Naive thymus-derived CD4-positive, alpha-beta T cell (primary cell): ENCODE results near the gene RPL15. TPM values are rescaled to one million over a fixed set of nuclear protein-coding genes. Genes with fewer than 3 reads are reported as not detected.
A peak's percentile ranks its signal among the peaks of the same experiment; 100 is the strongest.
"Not testable (repeated sequence)": the region's sequence is repeated elsewhere in the genome, so short reads cannot be mapped to it uniquely, and the experiment has no call there.

Experiments
- ATAC-seq: fragments of 150-1000 bp; cut with Tn5 transposase; 2 replicates; pipeline ENCODE4 v1.10.0; 2021; ENCODE audit warnings: mild to moderate bottlenecking, moderate library complexity
- CTCF ChIA-PET: fragments of 350-600 bp; sonication (Branson Sonifier 250); formaldehyde crosslinking; loops from one replicate; lab custom pipeline; 2021; ENCODE audit warnings: antibody characterized with exemption; lab: Charles Lee
- POLR2A ChIA-PET: fragments of 350-600 bp; sonication (Branson Sonifier 250); formaldehyde crosslinking; loops from one replicate; lab custom pipeline; 2021; ENCODE audit warnings: antibody characterized with exemption, inconsistent platforms; lab: Charles Lee
- DNase-seq, 9 donors: peaks; one replicate each; pipeline versions ENCODE4 v3.0.0 to v3.0.0-alpha.2; 2020 to 2022; ENCODE audit warnings: mixed read lengths in 1 of 9
- H3K27ac ChIP-seq: one replicate; pipeline ENCODE4 v1.7.0; 2013; ENCODE audit warnings: mild to moderate bottlenecking, low read depth, low read length, moderate library complexity
- H3K27me3 ChIP-seq, 2 donors: one replicate each; pipeline ENCODE4 v1.7.0; 2013; ENCODE audit warnings: low read length in 2 of 2, mild to moderate bottlenecking in 2 of 2, moderate library complexity in 2 of 2; ENCODE audit not compliant: control insufficient read depth in 2 of 2, insufficient read depth in 2 of 2
- H3K36me3 ChIP-seq, 3 experiments: 1 replicate in 2 of 3; 2 replicates in 1 of 3; pipeline ENCODE4 v1.7.0; 2013; ENCODE audit warnings: low read length in 3 of 3, mild to moderate bottlenecking in 3 of 3, moderate library complexity in 1 of 3; ENCODE audit not compliant: insufficient read depth in 3 of 3, control insufficient read depth in 2 of 3
- H3K4me1 ChIP-seq, 2 donors: one replicate each; pipeline ENCODE4 v1.7.0; 2013; ENCODE audit warnings: low read length in 2 of 2, mild to moderate bottlenecking in 2 of 2, moderate library complexity in 1 of 2; ENCODE audit not compliant: control insufficient read depth in 2 of 2, insufficient read depth in 2 of 2
- H3K4me3 ChIP-seq: 2 replicates; pipeline ENCODE4 v1.7.0; 2013; ENCODE audit warnings: mild to moderate bottlenecking, low read length
- H3K9me3 ChIP-seq, 3 experiments: 1 replicate in 2 of 3; 2 replicates in 1 of 3; pipeline ENCODE4 v1.7.0; 2013; ENCODE audit warnings: low read length in 3 of 3; ENCODE audit not compliant: control insufficient read depth in 2 of 3
- H3K27ac Mint-ChIP-seq, 9 donors: one replicate each; pipeline ENCODE4 v1.8.0; 2020 to 2022; ENCODE audit warnings: mixed read lengths in 9 of 9, mild to moderate bottlenecking in 8 of 9, moderate library complexity in 5 of 9, inconsistent platforms in 2 of 9
- H3K27me3 Mint-ChIP-seq, 5 donors: one replicate each; pipeline ENCODE4 v1.8.0; 2021 to 2022; ENCODE audit warnings: mixed read lengths in 5 of 5, mild to moderate bottlenecking in 1 of 5
- H3K36me3 Mint-ChIP-seq, 5 donors: one replicate each; pipeline ENCODE4 v1.8.0; 2020 to 2022; ENCODE audit warnings: mixed read lengths in 5 of 5, mild to moderate bottlenecking in 3 of 5, inconsistent platforms in 1 of 5
- H3K4me1 Mint-ChIP-seq, 7 donors: one replicate each; pipeline ENCODE4 v1.8.0; 2020 to 2022; ENCODE audit warnings: mixed read lengths in 7 of 7, mild to moderate bottlenecking in 3 of 7, inconsistent platforms in 1 of 7
- H3K4me3 Mint-ChIP-seq, 10 donors: one replicate each; pipeline ENCODE4 v1.8.0; 2020 to 2022; ENCODE audit warnings: mild to moderate bottlenecking in 10 of 10, mixed read lengths in 10 of 10, moderate library complexity in 6 of 10, inconsistent platforms in 2 of 10
- H3K9me3 Mint-ChIP-seq, 11 donors: one replicate each; pipeline ENCODE4 v1.8.0; 2020 to 2022; ENCODE audit warnings: mixed read lengths in 11 of 11, mild to moderate bottlenecking in 4 of 11, inconsistent platforms in 1 of 11, moderate library complexity in 1 of 11
- intact Hi-C, 2 donors: fragments of 100-400 bp; cut with micrococcal nuclease; formaldehyde crosslinking; loops; one replicate each; pipeline ENCODE4 v1.15.1; 2023
- polyA plus RNA-seq, 2 donors: library from polyadenylated mRNA; unstranded; fragments of 300-500 nt; fragmentation: Illumina TruSeq; gene quantifications; one replicate each; pipeline ENCODE4 v1.2.3, GENCODE V29; 2021
- total RNA-seq, 6 experiments: library from RNA in 5 of 6; stranded (reverse) in 5 of 6; gene quantifications; 1 replicate in 5 of 6; 2 replicates in 1 of 6; pipeline ENCODE4 v1.2.3 and lab custom pipeline; 2021 to 2026

RPL15 gene
- total and polyA plus RNA-seq, 7 experiments from 2014 or later = 1,489 to 6,097 (median 2,232) TPM

DNA sequence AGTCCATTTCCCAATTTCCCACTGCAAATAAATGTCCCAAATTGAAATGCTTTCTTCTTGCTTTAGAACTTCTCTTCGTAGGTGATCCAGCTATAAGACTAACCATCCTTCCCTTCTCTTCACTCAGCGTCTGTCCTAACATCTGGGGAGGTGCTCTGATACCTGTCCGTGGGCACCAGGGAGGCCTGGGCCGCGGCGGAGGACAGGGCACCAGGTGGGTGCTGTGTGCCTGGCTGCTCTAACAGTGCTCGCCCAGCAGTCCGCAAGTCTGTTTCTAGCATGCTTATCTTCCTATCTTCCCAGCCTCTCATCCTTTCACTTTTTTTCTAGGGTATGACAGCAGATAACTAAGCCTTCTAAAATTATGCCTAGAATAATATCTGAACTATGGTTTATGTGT lies 37.4 kb upstream of the RPL15 start:
- POLR2A ChIA-PET = no interaction called here
- DNase-seq (no peak), ATAC-seq (no peak)
- no peak overlapping the region for H3K4me3 Mint-ChIP-seq
- H3K4me1 Mint-ChIP-seq = peaks cover 3 to 70% (median 58%) of the 10 kb centered on the region in 7 donors
- no peaks in the 10 kb centered on the region for H3K36me3 ChIP-seq
- no peak overlapping the region for H3K27ac ChIP-seq
- no peaks in the 10 kb centered on the region for H3K27me3 Mint-ChIP-seq
- no peaks in the 10 kb centered on the region for H3K27me3 ChIP-seq
- H3K9me3 ChIP-seq = no peaks in the 10 kb centered on the region
- CTCF ChIA-PET = no interaction called here
- intact Hi-C loops = no loop called here
- H3K9me3 Mint-ChIP-seq = no peaks in the 10 kb centered on the region
- H3K27ac Mint-ChIP-seq = peak overlapping the region in 4 of 9 donors; percentile 10 to 72 (median 54)
- no peaks in the 10 kb centered on the region for H3K4me1 ChIP-seq
- H3K4me3 ChIP-seq = no peak overlapping the region
- peaks cover 0 to 8% (median 5%) of the 10 kb centered on the region in 5 donors for H3K36me3 Mint-ChIP-seq

DNA sequence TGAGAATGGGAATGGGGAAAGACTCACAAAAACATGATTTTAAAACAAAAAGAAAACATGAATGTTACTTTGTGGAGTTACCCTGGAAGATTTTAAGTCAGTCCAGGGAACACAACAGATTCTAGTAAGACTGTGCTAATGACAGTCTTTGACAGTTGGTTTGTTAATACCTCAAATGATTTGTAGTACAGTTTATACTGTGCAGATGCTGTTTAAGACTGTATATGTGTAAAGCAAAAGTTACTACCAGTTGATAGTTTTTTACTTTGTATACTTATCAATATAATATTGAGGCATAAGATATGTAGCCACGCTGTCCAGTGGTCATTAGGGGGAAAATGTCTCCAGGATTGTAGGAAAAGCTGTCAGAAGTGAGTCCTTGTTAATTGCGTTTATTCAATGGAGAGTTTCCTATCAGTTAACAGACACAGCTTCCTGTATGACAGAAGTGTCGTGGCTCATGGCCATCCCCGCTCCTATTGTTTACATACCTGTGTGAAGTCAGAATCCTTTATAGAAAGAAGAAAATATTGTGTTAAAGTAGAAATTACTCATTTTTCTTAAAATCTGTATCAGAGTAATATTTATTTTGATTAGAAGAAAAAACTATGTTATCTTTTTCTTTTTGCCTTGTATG lies 36.1 kb upstream of the RPL15 start:
- H3K36me3 Mint-ChIP-seq = peaks cover 0 to 8% (median 5%) of the 10 kb centered on the region in 5 donors
- peaks cover 3 to 59% (median 45%) of the 10 kb centered on the region in 7 donors for H3K4me1 Mint-ChIP-seq
- Histone ChIP-seq H3K36me3 (no peaks in the 10 kb centered on the region), H3K27ac (no peak overlapping the region), H3K9me3 (no peaks in the 10 kb centered on the region), H3K4me1 (no peaks in the 10 kb centered on the region), H3K27me3 (no peaks in the 10 kb centered on the region), H3K4me3 (no peak overlapping the region)
- intact Hi-C loops = loop anchor here in 1 of 2 donors (10.0 kb wide), 1 partner anchor 264 kb away; no protein-coding TSS in a partner anchor
- DNase-seq (no peak), ATAC-seq (no peak)
- ChIA-PET CTCF (no interaction called here), POLR2A (no interaction called here)
- H3K9me3 Mint-ChIP-seq = no peaks in the 10 kb centered on the region
- peak overlapping the region in 3 of 10 donors; percentile 4 to 36 (median 16) for H3K4me3 Mint-ChIP-seq
- peak overlapping the region in 8 of 9 donors; percentile 55 to 87 (median 74) for H3K27ac Mint-ChIP-seq
- no peaks in the 10 kb centered on the region for H3K27me3 Mint-ChIP-seq

DNA sequence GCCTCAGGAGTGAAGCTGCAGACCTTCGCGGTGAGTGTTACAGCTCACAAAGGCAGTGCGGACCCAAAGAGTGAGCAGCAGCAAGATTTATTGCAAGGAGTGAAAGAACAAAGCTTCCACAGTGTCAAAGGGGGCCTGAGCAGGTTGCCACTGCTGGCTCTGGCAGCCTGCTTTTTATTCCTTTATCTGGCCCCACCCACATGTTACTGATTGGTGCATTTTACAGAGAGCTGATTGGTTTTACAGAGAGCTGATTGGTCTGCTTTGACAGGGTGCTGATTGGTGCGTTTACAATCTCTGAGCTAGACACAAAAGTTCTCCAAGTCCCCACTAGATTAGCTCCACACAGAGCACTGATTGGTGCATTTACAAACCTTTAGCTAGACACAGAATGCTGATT lies 34.9 kb upstream of the RPL15 start:
- H3K36me3 Mint-ChIP-seq, H3K27ac ChIP-seq, H3K27me3 ChIP-seq, ATAC-seq, H3K4me1 ChIP-seq, H3K4me3 ChIP-seq, H3K9me3 ChIP-seq, H3K27me3 Mint-ChIP-seq, H3K9me3 Mint-ChIP-seq, POLR2A ChIA-PET, H3K36me3 ChIP-seq: not testable (repeated sequence)
- intact Hi-C loops = loop anchor here in 1 of 2 donors (10.0 kb wide), 1 partner anchor 263 kb away; no protein-coding TSS in a partner anchor
- DNase-seq = peak in 1 of 9 donors; percentile 11
- Mint-ChIP-seq H3K4me3 (peak overlapping the region in 2 of 10 donors; percentile 16 to 27), H3K27ac (peak overlapping the region in 8 of 9 donors; percentile 55 to 87 (median 78)), H3K4me1 (peaks cover 3 to 53% (median 38%) of the 10 kb centered on the region in 7 donors)
- CTCF ChIA-PET = interaction anchor here (0.7 kb wide), 1 partner anchor 310 kb away, joined by 6 read pairs; no protein-coding TSS in a partner anchor

- Mint-ChIP-seq H3K9me3 (no peaks in the 10 kb centered on the region), H3K36me3 (peaks cover 0 to 8% (median 5%) of the 10 kb centered on the region in 5 donors), H3K27ac (peak overlapping the region in 1 of 9 donors; percentile 55), H3K27me3 (no peaks in the 10 kb centered on the region), H3K4me1 (peaks cover 3 to 48% (median 38%) of the 10 kb centered on the region in 7 donors), H3K4me3 (no peak overlapping the region)
- Histone ChIP-seq H3K27ac (no peak overlapping the region), H3K36me3 (no peaks in the 10 kb centered on the region), H3K9me3 (no peaks in the 10 kb centered on the region), H3K27me3 (no peaks in the 10 kb centered on the region), H3K4me3 (no peak overlapping the region), H3K4me1 (no peaks in the 10 kb centered on the region)
- DNase-seq = no peak
- ChIA-PET POLR2A (no interaction called here), CTCF (interaction anchor here (0.7 kb wide), 1 partner anchor 309 kb away, joined by 6 read pairs; no protein-coding TSS in a partner anchor)
- no peak for ATAC-seq
- intact Hi-C loops = loop anchor here in 1 of 2 donors (10.0 kb wide), 1 partner anchor 262 kb away; no protein-coding TSS in a partner anchor
Observed at GRCh38 chr3:23882487-23882918, 34.4 kb upstream of the RPL15 start.

GRCh38 chr3:23884481-23884880 lies 32.5 kb upstream of the RPL15 start:
- Mint-ChIP-seq H3K36me3 (peaks cover 0 to 8% (median 5%) of the 10 kb centered on the region in 5 donors), H3K27ac (peak overlapping the region in 3 of 9 donors; percentile 38 to 48 (median 45)), H3K4me3 (no peak overlapping the region)

GRCh38 chr3:23885210-23885609 lies 31.7 kb upstream of the RPL15 start:
- H3K9me3 ChIP-seq = no peaks in the 10 kb centered on the region
- H3K4me1 ChIP-seq = no peaks in the 10 kb centered on the region
- Mint-ChIP-seq H3K27ac (peak overlapping the region in 1 of 9 donors; percentile 38), H3K9me3 (no peaks in the 10 kb centered on the region), H3K4me3 (no peak overlapping the region), H3K36me3 (peaks cover 0 to 8% (median 5%) of the 10 kb centered on the region in 5 donors), H3K4me1 (peaks cover 3 to 27% (median 17%) of the 10 kb centered on the region in 7 donors), H3K27me3 (no peaks in the 10 kb centered on the region)
- peaks cover 0 to 8% (median 0%) of the 10 kb centered on the region in 3 experiments for H3K36me3 ChIP-seq
- intact Hi-C loops = loop anchor here in 1 of 2 donors (5.0 to 10.0 kb wide), 2 partner anchors 260 to 797 kb away; no protein-coding TSS in a partner anchor
- CTCF ChIA-PET = no interaction called here
- H3K27me3 ChIP-seq = no peaks in the 10 kb centered on the region
- POLR2A ChIA-PET = no interaction called here
- H3K4me3 ChIP-seq = no peak overlapping the region
- no peak overlapping the region for H3K27ac ChIP-seq
- DNase-seq (no peak), ATAC-seq (no peak)

More at GRCh38 chr3:23884481-23884880, 32.5 kb upstream of the RPL15 start:
- Histone ChIP-seq H3K27ac (no peak overlapping the region), H3K27me3 (no peaks in the 10 kb centered on the region), H3K9me3 (no peaks in the 10 kb centered on the region), H3K36me3 (peaks cover 0 to 2% (median 0%) of the 10 kb centered on the region in 3 experiments), H3K4me1 (no peaks in the 10 kb centered on the region), H3K4me3 (no peak overlapping the region)
- intact Hi-C loops = loop anchor here in 1 of 2 donors (10.0 kb wide), 1 partner anchor 260 kb away; no protein-coding TSS in a partner anchor
- Mint-ChIP-seq H3K4me1 (peaks cover 3 to 30% (median 21%) of the 10 kb centered on the region in 7 donors), H3K27me3 (no peaks in the 10 kb centered on the region), H3K9me3 (no peaks in the 10 kb centered on the region)
- DNase-seq (no peak), ATAC-seq (no peak)
- POLR2A ChIA-PET = interaction anchor here (1.3 kb wide), 1 partner anchor 33 kb away, joined by 5 read pairs; the partner anchor contains the start of genes NKIRAS1 and RPL15
- CTCF ChIA-PET = no interaction called here
